Esophagus muscularis mucosa (tissue), 4 donors: ENCODE data around the gene ST8SIA5.

Experiments
- CTCF ChIP-seq, 3 experiments: fragments of 200-600 bp in 2 of 3; fragments of 450-650 bp in 1 of 3; sonication (generic) in 2 of 3; IDR thresholded peaks; one replicate each; pipeline ENCODE4 v1.5.1; 2017 to 2019; ENCODE audit warnings: antibody characterized with exemption in 3 of 3, mild to moderate bottlenecking in 2 of 3, moderate library complexity in 1 of 3
- EP300 ChIP-seq: sonication (generic); formaldehyde crosslinking; IDR thresholded peaks from one replicate; pipeline ENCODE4 v1.6.1; 2017; ENCODE audit warnings: antibody characterized with exemption
- POLR2A ChIP-seq: fragments of 450-650 bp; IDR thresholded peaks from one replicate; pipeline ENCODE4 v1.6.1; 2017; ENCODE audit warnings: antibody characterized with exemption, moderate library complexity, mild to moderate bottlenecking, low read depth
- POLR2AphosphoS5 ChIP-seq, 2 donors: sonication (generic); formaldehyde crosslinking; IDR thresholded peaks; one replicate each; pipeline ENCODE4 v1.6.1; 2017; ENCODE audit warnings: antibody characterized with exemption in 2 of 2

GRCh38 chr18:46728219-46728930 is 28.5 kb downstream of the ST8SIA5 start:
- TF ChIP-seq CTCF (IDR thresholded peaks at IDR 0.05) (no peak), POLR2A (no peak), POLR2AphosphoS5 (IDR thresholded peaks at IDR 0.05) (no peak), EP300 (no peak)
